Omental fat pad (tissue), 4 donors: ENCODE data around the gene E2F8. TPM values are rescaled to one million over a fixed set of nuclear protein-coding genes. Genes with fewer than 3 reads are reported as not detected.

Source experiments
- ATAC-seq: fragments of 150-250 bp; one replicate; pipeline ENCODE4 v1.9.1; 2016; ENCODE audit warnings: mild to moderate bottlenecking, moderate library complexity; ENCODE audit not compliant: low FRiP score
- DNase-seq: peaks from one replicate; pipeline ENCODE4 v3.0.0-alpha.2; 2019; ENCODE audit warnings: low spot score
- CTCF ChIP-seq, 3 donors: fragments of 450-650 bp; IDR thresholded peaks; one replicate each; pipeline ENCODE4 v1.5.1; 2016 to 2017; ENCODE audit warnings: antibody characterized with exemption in 3 of 3, mild to moderate bottlenecking in 3 of 3, moderate library complexity in 2 of 3
- total RNA-seq, 4 donors: library from RNA; depleted of rRNA; stranded (reverse); fragments of >200 nt; gene quantifications; one replicate each; pipeline ENCODE4 v1.1.0, GENCODE V29; 2016

Gene E2F8
- total RNA-seq, 4 donors from 2014 or later: 0.60 TPM; not detected in 3

GRCh38 chr11:19209617-19210370 lies 31.0 kb downstream of the E2F8 start:
- DNase-seq: no peak
- no peak for TF ChIP-seq CTCF (IDR thresholded peaks at IDR 0.05)
- ATAC-seq: peak; percentile 69

GRCh38 chr11:19208959-19209546 lies 31.7 kb downstream of the E2F8 start:
- ATAC-seq (peak; percentile 10), DNase-seq (no peak)
- TF ChIP-seq CTCF (IDR thresholded peaks at IDR 0.05): no peak

- no peak for DNase-seq
- ATAC-seq: no peak
- no peak for TF ChIP-seq CTCF (IDR thresholded peaks at IDR 0.05)
Measured at GRCh38 chr11:19208181-19208580, 32.6 kb downstream of the E2F8 start.

GRCh38 chr11:19204836-19205235 lies 35.9 kb downstream of the E2F8 start:
- no peak for ATAC-seq
- DNase-seq: no peak
- TF ChIP-seq CTCF (IDR thresholded peaks at IDR 0.05): no peak

- TF ChIP-seq CTCF (IDR thresholded peaks at IDR 0.05): no peak
Measured at GRCh38 chr11:19201737-19202605, 38.8 kb downstream of the E2F8 start, which contains the start of gene CSRP3. CSRP3 (minus strand) TSS chr11:19201983; CDS start chr11:19192448, 9,535 bp downstream.

GRCh38 chr11:19200410-19201201 lies 40.1 kb downstream of the E2F8 start:
- ATAC-seq: no peak
- TF ChIP-seq CTCF (IDR thresholded peaks at IDR 0.05): no peak
- DNase-seq: no peak

More at GRCh38 chr11:19201737-19202605, 38.8 kb downstream of the E2F8 start, which contains the start of gene CSRP3:
- ATAC-seq (no peak), DNase-seq (no peak)
